Gastrocnemius medialis (tissue), 4 donors: ENCODE results near the gene YWHAB. TPM values are rescaled to one million over a fixed set of nuclear protein-coding genes. Genes with fewer than 3 reads are reported as not detected.

ENCODE experiments used
- ATAC-seq, 2 donors: fragments of 150-250 bp; one replicate each; pipeline ENCODE4 v1.9.1; 2016
- DNase-seq, 2 donors: peaks; one replicate each; pipeline ENCODE4 v3.0.0-alpha.2; 2019
- H3K27ac ChIP-seq, 4 donors: fragments of 200-600 bp; sonication (generic); 1 replicate in 1 of 4; 2 replicates in 3 of 4; pipeline ENCODE4 v1.5.1; 2016 to 2018; ENCODE audit warnings: mild to moderate bottlenecking in 2 of 4, moderate library complexity in 1 of 4
- H3K27me3 ChIP-seq, 3 donors: fragments of 200-600 bp; sonication (generic) in 2 of 3; 1 replicate in 1 of 3; 2 replicates in 2 of 3; pipeline versions ENCODE4 v1.5.1 to v1.6.0; 2016 to 2019; ENCODE audit warnings: mild to moderate bottlenecking in 1 of 3, moderate library complexity in 1 of 3
- H3K36me3 ChIP-seq, 2 donors: fragments of 200-600 bp; sonication (generic) in 1 of 2; one replicate each; pipeline ENCODE4 v1.5.1; 2017 to 2018
- H3K4me1 ChIP-seq, 2 donors: fragments of 200-600 bp; sonication (generic) in 1 of 2; one replicate each; pipeline ENCODE4 v1.5.1; 2016 to 2017; ENCODE audit warnings: mild to moderate bottlenecking in 2 of 2
- H3K4me3 ChIP-seq, 4 donors: fragments of 200-600 bp; sonication (generic) in 3 of 4; 1 replicate in 1 of 4; 2 replicates in 3 of 4; pipeline ENCODE4 v1.5.1; 2016 to 2019; ENCODE audit warnings: mild to moderate bottlenecking in 2 of 4
- H3K9me3 ChIP-seq, 3 donors: fragments of 200-600 bp; sonication (generic) in 2 of 3; 1 replicate in 1 of 3; 2 replicates in 2 of 3; pipeline ENCODE4 v1.5.1; 2016 to 2019
- POLR2A ChIP-seq, 2 donors: fragments of 450-650 bp; IDR thresholded peaks; one replicate each; pipeline ENCODE4 v1.6.1; 2017; ENCODE audit warnings: antibody characterized with exemption in 2 of 2, mild to moderate bottlenecking in 2 of 2, moderate library complexity in 2 of 2
- in situ Hi-C, 4 donors: fragments of 200-750 bp; cut with MboI; loops; one replicate each; pipeline versions ENCODE4 v1.15.0 to v1.8.0; 2017; ENCODE audit warnings: low sequenced_read_pairs in 4 of 4
- intact Hi-C: fragments of 100-400 bp; cut with DNase I; formaldehyde crosslinking; loops from one replicate; pipeline ENCODE4 v1.15.1; 2023; ENCODE audit warnings: low total_unique reads
- total RNA-seq, 4 donors: library from RNA; depleted of rRNA; stranded (reverse); fragments of >200 nt; gene quantifications; one replicate each; pipeline versions ENCODE4 v1.1.0 to v1.2.3, GENCODE V29; 2016
- TF ChIP-seq, protein P1 (sequence below), 5 experiments: fragments of 450-650 bp in 3 of 5; fragments of 200-600 bp in 2 of 5; sonication (generic) in 2 of 5; IDR thresholded peaks in 4 of 5; conservative IDR thresholded peaks in 1 of 5; 1 replicate in 4 of 5; 2 replicates in 1 of 5; pipeline ENCODE4 v1.5.1; 2016 to 2019; ENCODE audit warnings: antibody characterized with exemption in 5 of 5, mild to moderate bottlenecking in 3 of 5, moderate library complexity in 3 of 5

Gene YWHAB
- total RNA-seq, 4 donors from 2014 or later = 73.2 to 77.9 (median 75.2) TPM

DNA sequence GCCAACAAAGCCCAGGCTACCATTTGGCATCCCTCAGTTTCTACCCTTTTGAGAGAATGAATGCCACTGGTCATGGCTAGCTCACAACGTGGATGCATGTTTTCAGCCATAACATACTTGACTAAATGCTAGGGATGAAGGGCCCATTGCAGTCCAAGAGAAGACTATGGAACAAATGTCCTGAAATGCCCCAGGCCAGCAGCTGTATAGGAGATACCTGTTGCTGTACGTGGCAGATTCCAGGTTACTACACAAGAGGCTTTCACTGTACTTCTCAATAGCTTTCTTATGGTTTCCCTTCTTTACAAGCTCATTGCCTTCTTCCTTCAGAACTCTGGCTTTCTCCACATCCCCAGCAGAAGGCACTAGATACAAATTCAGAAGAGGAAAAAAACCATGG lies 63.0 kb downstream of the YWHAB start:
- TF ChIP-seq, protein P1, sequence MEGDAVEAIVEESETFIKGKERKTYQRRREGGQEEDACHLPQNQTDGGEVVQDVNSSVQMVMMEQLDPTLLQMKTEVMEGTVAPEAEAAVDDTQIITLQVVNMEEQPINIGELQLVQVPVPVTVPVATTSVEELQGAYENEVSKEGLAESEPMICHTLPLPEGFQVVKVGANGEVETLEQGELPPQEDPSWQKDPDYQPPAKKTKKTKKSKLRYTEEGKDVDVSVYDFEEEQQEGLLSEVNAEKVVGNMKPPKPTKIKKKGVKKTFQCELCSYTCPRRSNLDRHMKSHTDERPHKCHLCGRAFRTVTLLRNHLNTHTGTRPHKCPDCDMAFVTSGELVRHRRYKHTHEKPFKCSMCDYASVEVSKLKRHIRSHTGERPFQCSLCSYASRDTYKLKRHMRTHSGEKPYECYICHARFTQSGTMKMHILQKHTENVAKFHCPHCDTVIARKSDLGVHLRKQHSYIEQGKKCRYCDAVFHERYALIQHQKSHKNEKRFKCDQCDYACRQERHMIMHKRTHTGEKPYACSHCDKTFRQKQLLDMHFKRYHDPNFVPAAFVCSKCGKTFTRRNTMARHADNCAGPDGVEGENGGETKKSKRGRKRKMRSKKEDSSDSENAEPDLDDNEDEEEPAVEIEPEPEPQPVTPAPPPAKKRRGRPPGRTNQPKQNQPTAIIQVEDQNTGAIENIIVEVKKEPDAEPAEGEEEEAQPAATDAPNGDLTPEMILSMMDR (IDR thresholded peaks at IDR 0.05 in 4 of 5, conservative IDR thresholded peaks at IDR 0.05 in 1 of 5) = no peak
- TF ChIP-seq POLR2A (IDR thresholded peaks at IDR 0.05) = no peak
- in situ Hi-C loops = no loop called here

DNA sequence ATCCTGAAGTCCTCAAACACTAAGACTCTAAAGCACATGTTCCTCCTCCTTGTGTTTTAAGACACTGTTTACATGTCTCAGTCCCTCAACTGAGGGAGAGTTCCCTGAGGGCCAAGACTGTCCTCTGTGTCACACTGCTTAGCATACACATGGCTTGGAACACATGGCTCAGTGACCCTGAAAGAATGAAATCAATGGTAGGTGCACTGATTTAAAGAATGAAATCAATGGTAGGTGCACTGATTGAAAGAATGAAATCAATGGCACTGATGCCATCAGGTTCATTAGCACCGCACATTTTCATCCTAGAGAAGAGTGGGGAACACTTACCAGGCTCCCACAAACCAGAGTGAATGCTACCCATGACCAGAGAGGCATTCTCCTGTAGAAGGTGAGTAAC lies 64.9 kb downstream of the YWHAB start:
- Histone ChIP-seq H3K9me3 (no peaks in the 10 kb centered on the region), H3K4me1 (peaks cover 0 to 4% of the 10 kb centered on the region in 2 donors), H3K36me3 (peaks cover 0 to 85% of the 10 kb centered on the region in 2 donors), H3K4me3 (no peak overlapping the region), H3K27me3 (no peaks in the 10 kb centered on the region), H3K27ac (no peak overlapping the region)
- ATAC-seq (no peak), DNase-seq (no peak)
- TF ChIP-seq, protein P1 (IDR thresholded peaks at IDR 0.05 in 4 of 5, conservative IDR thresholded peaks at IDR 0.05 in 1 of 5) = no peak
- TF ChIP-seq POLR2A (IDR thresholded peaks at IDR 0.05) = no peak
- intact Hi-C loops (no loop called here), in situ Hi-C loops (loop anchor here in 1 of 4 donors (25.0 kb wide), 1 partner anchor 112 kb away; no protein-coding TSS in a partner anchor)

More for the DNA sequence above, 63.0 kb downstream of the YWHAB start:
- Histone ChIP-seq H3K9me3 (no peaks in the 10 kb centered on the region), H3K4me3 (no peak overlapping the region), H3K4me1 (peaks cover 0 to 4% of the 10 kb centered on the region in 2 donors), H3K27ac (no peak overlapping the region), H3K36me3 (peaks cover 0 to 76% of the 10 kb centered on the region in 2 donors), H3K27me3 (no peaks in the 10 kb centered on the region)
- DNase-seq (no peak), ATAC-seq (no peak)
- intact Hi-C loops = no loop called here

DNA sequence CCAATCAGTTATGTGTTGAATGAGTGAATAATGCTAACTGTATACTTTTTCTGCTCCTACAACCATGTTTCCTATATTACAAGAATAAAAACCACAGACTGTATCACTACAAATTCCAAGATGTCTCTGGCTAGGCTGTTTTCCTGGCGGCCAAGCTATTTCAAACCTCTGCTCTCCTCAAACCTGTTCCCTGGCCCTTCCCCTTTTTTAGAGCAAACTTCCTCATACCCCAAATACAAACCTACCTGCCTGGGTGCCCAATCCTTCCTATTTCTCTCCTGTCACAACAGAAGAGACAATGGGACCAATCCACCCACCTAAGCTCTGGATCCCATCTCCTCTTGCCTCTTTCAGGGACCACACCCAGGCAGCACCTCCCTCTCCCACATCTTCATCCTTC lies 67.2 kb downstream of the YWHAB start:
- Histone ChIP-seq H3K9me3 (no peaks in the 10 kb centered on the region), H3K4me1 (peaks cover 0 to 2% of the 10 kb centered on the region in 2 donors), H3K27ac (no peak overlapping the region), H3K36me3 (peaks cover 0 to 79% of the 10 kb centered on the region in 2 donors), H3K27me3 (no peaks in the 10 kb centered on the region), H3K4me3 (no peak overlapping the region)
- intact Hi-C loops = no loop called here
- ATAC-seq = no peak
- no peak for TF ChIP-seq POLR2A (IDR thresholded peaks at IDR 0.05)
- TF ChIP-seq, protein P1 (IDR thresholded peaks at IDR 0.05 in 4 of 5, conservative IDR thresholded peaks at IDR 0.05 in 1 of 5) = no peak
- in situ Hi-C loops = loop anchor here in 1 of 4 donors (25.0 kb wide), 1 partner anchor 110 kb away; no protein-coding TSS in a partner anchor
- no peak for DNase-seq

DNA sequence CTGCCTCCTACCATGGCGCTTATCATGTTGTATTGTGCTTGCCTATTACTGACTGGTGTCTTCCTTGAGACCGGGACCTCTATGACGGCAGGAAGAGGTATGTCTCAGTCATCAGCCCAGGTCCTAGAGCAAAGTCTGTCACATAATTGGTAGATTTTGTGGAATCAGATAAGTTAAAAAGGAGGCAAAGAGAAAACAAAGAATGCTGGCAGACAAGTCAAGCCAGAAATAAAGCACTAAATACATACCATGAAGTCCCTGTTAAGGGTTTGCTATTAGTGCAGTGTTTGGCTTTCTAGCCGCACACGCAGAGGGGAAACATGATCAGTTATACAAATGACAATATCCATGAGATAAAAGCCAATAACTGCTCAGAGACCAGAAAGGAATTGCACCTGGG lies 68.7 kb downstream of the YWHAB start:
- Histone ChIP-seq H3K9me3 (no peaks in the 10 kb centered on the region), H3K4me3 (no peak overlapping the region), H3K36me3 (peaks cover 0 to 68% of the 10 kb centered on the region in 2 donors), H3K27me3 (no peaks in the 10 kb centered on the region), H3K4me1 (peaks cover 7 to 12% of the 10 kb centered on the region in 2 donors), H3K27ac (no peak overlapping the region)
- intact Hi-C loops = no loop called here
- no peak for ATAC-seq
- DNase-seq = no peak
- in situ Hi-C loops = loop anchor here in 1 of 4 donors (25.0 kb wide), 1 partner anchor 108 kb away; no protein-coding TSS in a partner anchor
- TF ChIP-seq, protein P1 (IDR thresholded peaks at IDR 0.05 in 4 of 5, conservative IDR thresholded peaks at IDR 0.05 in 1 of 5) = no peak
- TF ChIP-seq POLR2A (IDR thresholded peaks at IDR 0.05) = no peak

DNA sequence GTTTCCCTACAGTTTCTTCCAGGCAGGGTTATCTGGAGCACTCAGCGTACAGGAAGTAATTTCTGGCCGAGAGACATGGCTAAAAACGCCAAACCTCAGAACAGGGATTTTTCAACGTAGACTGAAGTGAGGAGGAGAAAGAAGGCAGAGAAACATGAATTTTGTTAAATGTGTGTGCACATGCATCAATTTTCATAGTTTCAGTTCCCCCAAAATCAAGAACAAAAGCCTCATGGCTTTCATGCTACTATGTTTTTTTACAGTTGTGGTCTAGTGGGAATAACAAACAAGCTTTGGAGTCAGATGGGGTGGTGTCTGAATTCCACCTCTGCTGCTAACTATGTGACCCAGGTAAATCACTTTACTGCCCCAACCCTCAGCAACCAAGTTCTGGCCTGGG lies 69.8 kb downstream of the YWHAB start:
- no peak overlapping the region for H3K27ac ChIP-seq
- peaks cover 10 to 20% of the 10 kb centered on the region in 2 donors for H3K4me1 ChIP-seq
- intact Hi-C loops (no loop called here), in situ Hi-C loops (loop anchor here in 1 of 4 donors (25.0 kb wide), 1 partner anchor 107 kb away; no protein-coding TSS in a partner anchor)
- H3K9me3 ChIP-seq = no peaks in the 10 kb centered on the region
- H3K36me3 ChIP-seq = peaks cover 0 to 61% of the 10 kb centered on the region in 2 donors
- ATAC-seq (no peak), DNase-seq (no peak)
- no peak overlapping the region for H3K4me3 ChIP-seq
- H3K27me3 ChIP-seq = no peaks in the 10 kb centered on the region
- TF ChIP-seq, protein P1 (IDR thresholded peaks at IDR 0.05 in 4 of 5, conservative IDR thresholded peaks at IDR 0.05 in 1 of 5) = no peak
- no peak for TF ChIP-seq POLR2A (IDR thresholded peaks at IDR 0.05)
